Endothelial cell of umbilical vein (primary cell): ENCODE measurements around the gene TMEM269. TPM values are rescaled to one million over a fixed set of nuclear protein-coding genes. Genes with fewer than 3 reads are reported as not detected.

Experiments
- BruUV-seq: library from RNA; stranded (reverse); fragments of 400-500 nt; replicated peaks from 2 replicates; lab custom pipeline; 2021; lab: Mats Ljungman, UMichigan
- CTCF ChIA-PET: fragments of 300-600, 350-600 bp; sonication (Branson Sonifier 250); formaldehyde crosslinking; loops from one replicate; lab custom pipeline; 2021; ENCODE audit warnings: antibody characterized with exemption, inconsistent platforms; lab: Charles Lee
- POLR2A ChIA-PET: fragments of 300-600, 350-600 bp; sonication (Branson Sonifier 250); formaldehyde crosslinking; loops from one replicate; lab custom pipeline; 2021; ENCODE audit warnings: antibody characterized with exemption, inconsistent platforms; lab: Charles Lee
- DNase-seq: peaks from one replicate; pipeline ENCODE4 v3.0.0-alpha.2; 2011; ENCODE audit warnings: low read depth, low spot score
- FAIRE-seq: peaks from 2 replicates; lab custom pipeline; 2011; peaks lifted over from hg19 to GRCh38; lab: Jason Lieb, UNC
- H2AFZ ChIP-seq: 2 replicates; pipeline ENCODE4 v1.6.0; 2012; ENCODE audit warnings: low read depth, low read length, control low read depth, inconsistent platforms
- H3K27ac ChIP-seq: 2 replicates; pipeline ENCODE4 v1.5.1; 2011; ENCODE audit warnings: low read depth, mild to moderate bottlenecking, control low read depth, low read length, moderate library complexity; ENCODE audit not compliant: insufficient read depth
- H3K27me3 ChIP-seq, 2 experiments: 2 replicates each; pipeline versions ENCODE4 v1.6.0 to v1.6.1; 2011; ENCODE audit warnings: low read length in 2 of 2, mixed read lengths in 1 of 2; ENCODE audit not compliant: control insufficient read depth in 2 of 2, insufficient read depth in 2 of 2
- H3K36me3 ChIP-seq, 2 experiments: 2 replicates in 1 of 2; 3 replicates in 1 of 2; pipeline ENCODE4 v1.5.1; 2011; ENCODE audit warnings: low read length in 2 of 2, mild to moderate bottlenecking in 1 of 2, moderate library complexity in 1 of 2; ENCODE audit not compliant: control insufficient read depth in 2 of 2, insufficient read depth in 2 of 2; ENCODE audit errors: extremely low read depth in 1 of 2
- H3K4me1 ChIP-seq: 3 replicates; pipeline ENCODE4 v1.5.1; 2011; ENCODE audit warnings: mild to moderate bottlenecking, low read length; ENCODE audit not compliant: control insufficient read depth, insufficient read depth; ENCODE audit errors: extremely low read depth
- H3K4me2 ChIP-seq: 2 replicates; pipeline ENCODE4 v1.6.1; 2011; ENCODE audit warnings: low read length, control low read depth, mixed read lengths; ENCODE audit not compliant: insufficient read depth
- H3K4me3 ChIP-seq, 3 experiments: fragments of 200-600 bp in 1 of 3; sonication (generic), shearing (Covaris generic) in 1 of 3; replicated peaks in 1 of 3; 2 replicates each; pipeline ENCODE4 v1.5.1; 2011 to 2016; ENCODE audit warnings: control low read depth in 3 of 3, low read length in 3 of 3, mild to moderate bottlenecking in 2 of 3, inconsistent platforms in 1 of 3, low read depth in 1 of 3, moderate library complexity in 1 of 3; ENCODE audit not compliant: insufficient read depth in 1 of 3
- H3K79me2 ChIP-seq: 2 replicates; pipeline ENCODE4 v1.6.0; 2012; ENCODE audit warnings: low read length, inconsistent platforms; ENCODE audit not compliant: control insufficient read depth, insufficient read depth
- H3K9ac ChIP-seq: replicated peaks from 2 replicates; pipeline ENCODE3; 2011; ENCODE audit warnings: low read length, control low read depth; ENCODE audit not compliant: insufficient read depth; ENCODE audit errors: extremely low read depth
- H3K9me1 ChIP-seq: replicated peaks from 3 replicates; pipeline ENCODE4 v1.6.0; 2011; ENCODE audit warnings: mild to moderate bottlenecking, low read length; ENCODE audit not compliant: control insufficient read depth, insufficient read depth; ENCODE audit errors: extremely low read depth
- H3K9me3 ChIP-seq: replicated peaks from 2 replicates; pipeline ENCODE4 v1.5.1; 2012; ENCODE audit warnings: low read length, inconsistent platforms; ENCODE audit not compliant: control insufficient read depth, insufficient read depth
- H4K20me1 ChIP-seq: replicated peaks from 2 replicates; pipeline ENCODE3; 2011; ENCODE audit warnings: mild to moderate bottlenecking, low read length; ENCODE audit not compliant: control insufficient read depth, insufficient read depth; ENCODE audit errors: extremely low read depth
- CTCF ChIP-seq, 2 donors: IDR thresholded peaks; 1 replicate in 1 of 2; 2 replicates in 1 of 2; pipeline ENCODE4 v1.5.1; 2011; ENCODE audit warnings: low read length in 2 of 2, mild to moderate bottlenecking in 2 of 2, moderate library complexity in 2 of 2, control low read depth in 1 of 2, inconsistent platforms in 1 of 2, low read depth in 1 of 2; ENCODE audit not compliant: insufficient read depth in 1 of 2; ENCODE audit errors: extremely low read depth in 1 of 2
- EZH2 ChIP-seq: IDR thresholded peaks from 2 replicates; pipeline ENCODE4 v1.6.1; 2012; ENCODE audit warnings: borderline replicate concordance, low read depth, mild to moderate bottlenecking, moderate library complexity, low read length, inconsistent platforms; ENCODE audit not compliant: severe bottlenecking
- FOS ChIP-seq: IDR thresholded peaks from 2 replicates; pipeline ENCODE4 v1.6.1; 2011; ENCODE audit warnings: mild to moderate bottlenecking, low read length, moderate library complexity, borderline replicate concordance; ENCODE audit not compliant: insufficient read depth
- GATA2 ChIP-seq: IDR thresholded peaks from 2 replicates; pipeline ENCODE4 v1.7.0; 2011; ENCODE audit warnings: low read depth, mild to moderate bottlenecking, moderate library complexity, mixed read lengths, low read length; ENCODE audit not compliant: insufficient read length, insufficient read depth
- JUN ChIP-seq: IDR thresholded peaks from 2 replicates; pipeline ENCODE4 v1.6.1; 2011; ENCODE audit warnings: borderline replicate concordance, low read depth; ENCODE audit not compliant: insufficient read length, insufficient read depth
- MAX ChIP-seq: IDR thresholded peaks from 2 replicates; pipeline ENCODE4 v1.6.1; 2011; ENCODE audit not compliant: insufficient read depth, insufficient read length
- MYC ChIP-seq: IDR thresholded peaks from one replicate; pipeline ENCODE4 v1.6.1; 2011; ENCODE audit warnings: mild to moderate bottlenecking, low read depth, low read length
- POLR2A ChIP-seq: IDR thresholded peaks from 2 replicates; pipeline ENCODE4 v1.6.1; 2012; ENCODE audit warnings: low read depth, mild to moderate bottlenecking, control low read depth, low read length
- POLR2AphosphoS5 ChIP-seq: IDR thresholded peaks from 2 replicates; pipeline ENCODE4 v1.6.1; 2012; ENCODE audit warnings: low read depth, mild to moderate bottlenecking, control low read depth, low read length, moderate library complexity; ENCODE audit not compliant: insufficient read depth
- dilution Hi-C: fragments of 300-500 bp; cut with MboI; formaldehyde crosslinking; loops from one replicate; pipeline ENCODE4 v1.15.0; 2019; ENCODE audit warnings: low sequenced_read_pairs; ENCODE audit not compliant: extremely low pct_ligation_motif_present
- intact Hi-C: fragments of 100-400 bp; cut with micrococcal nuclease; formaldehyde crosslinking; loops from one replicate; pipeline ENCODE4 v1.10.0; 2022
- polyA plus RNA-seq, 4 experiments: library from polyadenylated mRNA; depleted of rRNA in 3 of 4; stranded (reverse) in 3 of 4; unstranded in 1 of 4; fragments of >200 nt; gene quantifications; 2 replicates each; pipeline versions ENCODE4 v1.2.1 to v1.2.3, GENCODE V29; 2011 to 2012; ENCODE audit warnings: missing spikeins in 1 of 4
- total RNA-seq: library from RNA; stranded (reverse); gene quantifications from 2 replicates; pipeline ENCODE4 v1.2.3, GENCODE V29; 2021

Gene TMEM269
- total and polyA plus RNA-seq, 2 donors (not counting 3 experiments of a cell fraction or from before 2014, with no cell fraction given), result 0.03 TPM; not detected in 1

- Histone ChIP-seq H3K4me3 (peak overlapping the region; percentile 61 to 84 (median 75)), H3K27ac (no peak overlapping the region), H3K4me2 (peak overlapping the region; percentile 70), H3K4me1 (peaks cover 12% of the 10 kb centered on the region), H3K9me3 (no peaks in the 10 kb centered on the region), H3K36me3 (peaks cover 0 to 17% of the 10 kb centered on the region in 2 experiments), H3K9ac (peak overlapping the region; percentile 57), H2AFZ (peak overlapping the region; percentile 63), H4K20me1 (no peaks in the 10 kb centered on the region), H3K9me1 (no peaks in the 10 kb centered on the region), H3K79me2 (peaks cover 5% of the 10 kb centered on the region), H3K27me3 (no peaks in the 10 kb centered on the region)
- intact Hi-C loops (loop anchor here (2.0 kb wide), 1 partner anchor 30 kb away; the partner anchor contains the start of genes ERMAP and SVBP), dilution Hi-C loops (no loop called here)
- ChIA-PET POLR2A (interaction anchor here (0.6 to 1.9 kb wide), 2 partner anchors 30 to 267 kb away, joined by 5 to 6 read pairs; partner anchors contain the start of gene SVBP), CTCF (interaction anchor here (1.2 to 2.5 kb wide), 10 partner anchors 9 to 502 kb away, joined by 3 to 21 read pairs (median 10); partner anchors contain the start of genes ERMAP, SVBP and TMEM269)
- no peak for TF ChIP-seq POLR2A
- no peak for TF ChIP-seq FOS
- no peak for TF ChIP-seq EZH2
- TF ChIP-seq MYC, result no peak
- TF ChIP-seq POLR2AphosphoS5, result no peak
- TF ChIP-seq CTCF (IDR thresholded peaks at IDR 0.05; ENCODE audit: extremely low read depth in 1 of 2, insufficient read depth in 1 of 2, low read depth in 1 of 2, low read length in 2 of 2), result no peak
- no peak for TF ChIP-seq MAX
- TF ChIP-seq JUN, result no peak
- no peak for TF ChIP-seq GATA2
- DNase-seq (no peak), FAIRE-seq (peak; percentile 46)
- BruUV-seq, result TSS peak; percentile 62
Measured at GRCh38 chr1:42847111-42847595, 62.4 kb downstream of the TMEM269 start.
